DMS153 (cell line): Measurements from ENCODE around the gene P2RX6.
A peak's percentile ranks its signal among the peaks of the same experiment; 100 is the strongest.

Source experiments
- DNase-seq: peaks from one replicate; lab custom pipeline; 2025; lab: John Stamatoyannopoulos, UW

P2RX6 gene

DNA sequence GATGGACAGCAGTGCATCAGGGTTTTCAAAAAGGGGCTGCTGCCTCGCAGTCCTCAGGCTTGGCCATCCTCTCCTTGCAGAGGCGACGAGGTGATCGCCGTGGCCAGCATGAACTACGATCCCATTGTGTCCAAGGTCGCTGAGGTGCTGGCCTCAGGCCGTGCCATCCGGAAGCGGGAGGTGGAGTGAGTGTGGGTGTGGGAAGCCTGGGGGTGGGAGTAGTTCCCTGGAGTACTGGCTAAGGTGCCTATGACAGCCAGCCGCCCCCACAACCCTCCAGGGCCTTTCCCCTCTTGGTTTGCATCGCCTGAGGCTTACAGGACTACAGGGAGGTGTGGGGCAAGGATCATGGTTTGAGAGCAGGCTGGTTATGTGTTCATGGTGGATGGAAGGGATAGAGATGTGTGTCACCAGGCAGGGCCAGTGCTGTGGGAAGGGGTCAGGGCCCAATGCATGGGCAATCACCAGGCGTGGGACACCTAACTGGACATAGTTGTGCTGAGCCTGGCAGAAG, 35.0 kb upstream of the P2RX6 start:
- DNase-seq, result no peak

DNA sequence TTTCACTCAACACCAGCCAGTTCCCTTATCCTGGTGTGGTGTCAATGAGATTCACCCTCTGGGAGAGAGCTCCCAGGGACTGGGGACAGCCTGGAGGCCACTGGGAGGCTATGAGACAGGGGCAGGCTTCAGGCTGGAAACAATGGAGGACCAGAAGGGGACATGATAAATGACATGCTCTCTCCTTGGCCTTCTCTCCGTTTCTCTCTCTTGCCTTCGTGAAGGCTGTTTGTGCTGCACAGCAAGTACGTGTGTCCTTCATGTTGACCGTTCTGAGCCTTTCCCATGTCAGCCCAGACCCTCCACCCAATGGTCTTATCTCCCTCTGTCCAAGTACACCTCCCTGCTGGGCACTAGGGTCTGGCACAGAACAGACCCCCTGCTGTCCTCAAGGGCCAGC, 34.4 kb upstream of the P2RX6 start:
- DNase-seq, result no peak

DNA sequence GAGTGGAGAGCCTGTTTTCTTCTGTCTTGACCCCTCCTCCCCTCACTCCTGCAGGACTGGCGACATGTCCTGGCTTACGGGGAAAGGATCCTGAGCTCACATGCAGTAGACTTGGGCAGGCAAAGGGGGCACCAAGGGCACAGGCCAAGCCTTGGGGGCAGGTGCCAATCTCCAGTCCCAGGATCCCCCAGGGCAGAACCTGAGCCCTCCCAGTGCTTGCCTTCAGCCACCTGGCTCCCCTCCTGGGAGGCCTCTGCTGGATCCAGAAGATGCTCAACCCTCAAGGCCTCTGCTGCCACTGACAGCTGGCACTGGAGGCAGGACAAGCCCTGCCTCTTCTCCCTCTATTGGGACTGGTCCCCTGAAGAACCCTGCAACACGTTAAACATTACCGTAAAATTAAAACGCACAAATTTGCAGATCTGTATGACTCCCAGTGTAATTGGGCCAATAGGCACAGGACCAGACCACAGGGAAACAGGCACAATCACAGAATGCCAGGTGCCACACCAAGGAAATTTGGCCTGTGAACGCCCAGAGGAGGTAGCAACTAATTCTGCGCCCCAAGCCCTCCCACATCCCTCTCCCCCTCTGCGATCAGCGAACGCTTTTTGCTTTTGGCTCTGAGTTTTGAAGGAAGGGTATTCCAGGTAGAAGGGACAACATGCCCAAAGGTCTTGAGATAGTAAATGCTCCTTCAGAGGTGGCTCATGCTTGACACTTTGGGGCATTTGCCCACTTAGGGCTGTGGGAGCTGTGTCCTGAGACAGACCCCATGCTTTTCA, 33.8 kb upstream of the P2RX6 start:
- no peak for DNase-seq

DNA sequence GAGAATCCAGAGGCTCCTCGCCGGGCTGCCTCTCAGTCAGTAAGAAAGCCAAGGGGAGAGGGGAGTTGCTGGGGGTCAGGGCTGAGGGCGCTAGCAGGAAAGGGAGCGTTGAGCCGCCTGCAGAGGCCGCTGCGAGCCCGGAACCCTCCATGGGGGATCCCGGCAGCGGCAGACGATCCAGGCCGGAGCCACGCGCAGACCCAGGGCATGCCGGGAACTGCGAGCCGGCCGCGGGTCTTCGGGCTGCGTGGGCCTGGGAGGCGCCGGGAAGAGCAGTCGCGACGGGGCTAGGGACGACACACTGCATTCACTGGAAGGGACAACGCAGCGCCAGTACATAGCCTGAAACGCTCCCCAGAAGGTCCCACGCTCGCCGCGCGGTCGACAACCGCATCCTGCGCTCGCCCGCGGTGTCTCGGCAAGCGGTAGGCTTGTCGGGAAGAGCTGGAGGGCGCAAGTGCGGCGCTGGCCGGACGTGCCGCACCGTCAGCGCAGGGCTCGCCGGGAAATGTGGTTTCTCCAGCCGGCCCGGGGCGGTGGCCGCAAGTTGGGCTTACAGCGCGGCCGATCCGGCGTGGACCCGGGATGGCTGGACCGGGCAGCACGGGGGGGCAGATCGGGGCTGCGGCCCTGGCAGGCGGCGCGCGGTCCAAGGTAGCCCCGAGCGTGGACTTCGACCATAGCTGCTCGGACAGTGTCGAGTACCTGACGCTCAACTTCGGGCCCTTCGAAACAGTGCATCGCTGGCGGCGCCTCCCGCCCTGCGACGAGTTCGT, 33.0 kb upstream of the P2RX6 start, which contains the start of gene LZTR1:
Gene LZTR1, plus strand, starts transcription at position 511 of the 776 bp plus-strand sequence. Its CDS starts 75 bp downstream, at position 586.
- peak; percentile 33 for DNase-seq

DNA sequence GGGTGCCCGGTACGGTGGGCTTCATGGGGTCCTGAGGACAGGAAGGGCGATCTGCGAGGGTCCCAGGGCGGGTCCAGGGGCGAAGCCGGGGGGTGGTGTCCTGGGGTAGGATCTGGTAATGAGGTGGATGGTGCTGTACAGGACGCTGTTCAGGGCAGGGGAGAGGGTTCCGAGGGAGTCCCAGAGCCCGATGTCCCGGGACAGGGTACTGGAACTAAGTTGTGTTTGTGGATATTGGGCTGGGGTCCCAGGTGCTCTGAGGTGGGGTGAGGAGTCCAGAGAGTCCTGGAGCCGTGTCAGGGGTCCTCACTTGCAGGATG, 32.4 kb upstream of the P2RX6 start:
- no peak for DNase-seq

DNA sequence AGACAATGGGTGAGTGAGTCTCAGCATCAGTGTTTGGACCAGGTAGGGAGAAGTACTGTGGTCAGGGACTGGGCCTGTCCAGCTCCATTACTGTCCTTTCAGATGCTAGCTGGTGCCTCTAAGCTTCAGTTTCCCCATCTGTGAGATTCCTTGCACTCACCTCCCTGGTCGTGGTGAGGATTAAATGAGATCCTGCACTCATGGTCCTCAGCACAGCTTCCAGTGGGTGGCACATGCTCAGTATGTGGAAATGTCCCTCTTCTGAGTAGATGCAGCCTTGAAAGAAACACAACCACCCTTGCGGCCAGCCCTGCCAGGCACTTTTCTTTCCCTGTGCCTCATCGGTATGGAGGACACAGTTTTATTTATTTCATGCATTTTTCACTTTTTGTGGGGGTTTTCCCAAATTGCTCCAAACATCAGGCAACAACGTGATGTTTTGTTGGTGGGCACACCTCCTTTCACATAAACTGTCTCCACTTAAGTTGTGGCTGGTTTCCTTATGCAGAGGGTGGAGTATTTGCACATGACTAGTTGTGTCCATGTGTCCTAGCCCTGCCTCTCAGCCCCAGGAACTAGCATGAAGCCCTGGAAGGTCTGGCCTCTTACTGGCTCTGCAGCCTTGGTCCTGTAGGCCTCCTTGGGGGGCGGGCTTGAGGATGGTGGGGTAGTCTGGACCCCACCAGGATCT, 31.7 kb upstream of the P2RX6 start:
- no peak for DNase-seq

DNA sequence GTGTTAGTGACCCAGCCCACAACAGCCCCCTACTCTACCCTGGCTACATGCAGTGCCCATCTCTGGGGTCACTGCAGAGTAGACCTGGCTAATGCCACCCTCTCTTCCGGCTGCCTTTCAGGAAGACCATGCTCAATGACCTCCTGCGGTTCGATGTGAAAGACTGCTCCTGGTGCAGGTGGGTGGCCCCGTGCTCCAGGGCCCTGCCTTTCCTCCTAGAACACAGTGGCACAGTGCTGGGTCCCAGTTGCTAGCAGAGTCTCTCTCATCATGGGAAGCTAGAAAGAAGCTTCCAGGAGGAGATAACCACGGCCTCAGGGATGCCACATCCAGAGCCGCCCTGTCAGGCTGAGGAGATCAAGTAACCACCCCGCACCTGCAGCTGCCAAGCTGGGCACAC, 29.2 kb upstream of the P2RX6 start:
- no peak for DNase-seq

DNA sequence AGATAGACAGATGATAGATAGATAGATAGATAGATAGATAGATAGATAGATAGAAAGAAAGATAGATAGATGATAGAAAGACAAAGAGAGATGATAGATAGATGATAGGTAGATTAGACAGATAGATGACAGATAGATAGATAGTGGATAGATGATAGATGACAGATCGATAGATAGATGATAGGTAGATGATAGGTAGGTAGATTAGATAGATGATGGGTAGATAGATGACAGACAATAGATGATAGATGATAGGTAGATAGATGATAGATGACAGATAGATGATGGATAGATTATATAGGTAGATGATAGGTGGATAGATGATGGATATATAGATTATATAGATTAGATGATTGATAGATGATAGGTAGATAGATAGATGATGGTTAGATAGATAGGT, 28.6 kb upstream of the P2RX6 start:
- no peak for DNase-seq

DNA sequence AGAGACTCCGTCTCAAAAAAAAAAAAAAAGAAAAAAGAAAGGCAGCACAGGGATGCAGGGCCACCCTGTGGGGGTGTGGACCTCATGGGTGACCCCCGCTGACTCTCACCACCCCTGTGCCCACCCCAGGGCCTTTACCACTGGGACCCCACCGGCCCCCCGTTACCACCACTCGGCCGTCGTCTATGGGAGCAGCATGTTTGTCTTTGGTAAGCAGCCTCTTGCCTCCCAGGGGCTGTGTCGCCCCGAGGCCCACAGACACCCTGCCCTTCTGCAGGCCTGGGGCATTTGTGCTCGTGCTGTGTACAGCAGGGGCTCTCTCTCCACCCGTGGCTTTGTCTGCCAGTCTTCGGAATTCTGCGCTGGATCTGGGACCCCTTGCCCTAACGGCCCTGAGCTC, 27.6 kb upstream of the P2RX6 start:
- DNase-seq, result no peak

DNA sequence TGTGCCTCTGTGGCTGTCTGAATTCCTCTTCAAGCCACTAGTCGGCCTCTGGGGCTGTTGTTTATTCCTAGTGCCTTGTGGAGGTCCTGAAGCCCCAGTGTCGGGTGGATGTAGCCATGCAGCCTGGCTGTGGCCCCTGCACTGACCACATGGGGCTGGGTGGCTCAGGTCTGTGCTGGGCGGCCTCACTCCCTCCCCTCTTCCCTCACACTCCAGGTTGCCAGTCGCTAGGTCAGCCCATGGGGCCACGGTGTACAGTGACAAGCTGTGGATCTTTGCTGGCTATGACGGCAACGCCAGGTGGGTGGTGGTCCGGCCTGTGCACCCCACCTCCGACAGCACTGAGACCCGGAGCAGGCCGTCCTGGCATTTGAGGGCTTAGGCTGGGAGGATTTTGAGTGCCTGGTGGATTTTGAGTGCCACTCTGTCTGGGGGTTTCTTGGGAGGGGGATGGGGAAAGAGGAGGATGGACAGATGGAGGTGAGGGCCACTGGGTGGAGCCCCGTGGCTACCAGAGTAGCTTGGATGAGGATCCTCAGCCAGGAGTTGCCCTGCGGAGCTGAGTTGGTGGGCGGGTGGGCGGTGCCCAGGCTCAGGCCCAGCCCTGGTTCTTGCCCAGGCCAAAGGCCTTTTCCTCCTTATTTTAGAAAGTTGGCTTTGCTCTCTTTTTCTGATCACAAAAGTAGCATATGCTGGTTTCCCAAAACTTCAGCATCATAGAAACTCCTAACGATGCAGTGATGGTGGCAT, 26.2 kb upstream of the P2RX6 start:
- no peak for DNase-seq

DNA sequence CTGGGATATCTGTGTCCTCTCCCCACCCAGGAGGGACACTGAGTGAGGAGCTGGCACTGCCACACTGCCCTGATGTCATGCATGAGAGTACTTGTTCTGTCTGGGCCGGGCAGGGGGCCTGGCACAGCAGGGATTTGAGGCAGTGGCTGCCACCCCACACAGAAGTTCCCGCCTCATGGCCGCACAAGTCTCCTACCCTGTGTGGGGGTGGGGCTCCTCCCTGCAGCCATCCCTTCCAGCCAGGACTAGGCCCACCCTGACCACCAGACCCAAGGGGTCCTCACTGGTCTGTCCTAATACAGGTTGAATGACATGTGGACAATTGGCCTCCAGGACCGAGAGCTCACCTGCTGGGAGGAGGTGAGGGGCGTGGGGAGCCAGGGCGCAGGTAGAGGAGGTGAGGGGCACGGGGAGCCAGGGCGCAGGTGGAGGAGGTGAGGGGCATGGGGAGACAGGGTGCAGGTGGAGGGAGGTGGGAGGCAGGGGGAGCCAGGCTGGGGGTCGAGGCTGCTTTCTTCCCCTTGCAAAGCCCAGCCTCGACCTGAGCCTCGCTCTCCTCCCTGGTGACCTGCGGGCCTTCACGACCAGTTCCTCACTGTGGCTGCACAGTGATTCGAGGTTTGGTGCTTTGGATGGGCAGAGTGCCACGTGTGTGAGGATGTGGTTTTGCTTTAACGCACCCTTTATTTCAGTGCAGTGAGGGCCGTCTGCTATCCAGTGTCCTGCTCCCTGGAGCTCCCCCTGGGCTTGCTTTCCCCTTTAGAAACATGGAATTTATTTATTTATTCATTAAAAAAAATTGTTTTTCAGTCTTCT, 25.4 kb upstream of the P2RX6 start:
- DNase-seq, result no peak

DNA sequence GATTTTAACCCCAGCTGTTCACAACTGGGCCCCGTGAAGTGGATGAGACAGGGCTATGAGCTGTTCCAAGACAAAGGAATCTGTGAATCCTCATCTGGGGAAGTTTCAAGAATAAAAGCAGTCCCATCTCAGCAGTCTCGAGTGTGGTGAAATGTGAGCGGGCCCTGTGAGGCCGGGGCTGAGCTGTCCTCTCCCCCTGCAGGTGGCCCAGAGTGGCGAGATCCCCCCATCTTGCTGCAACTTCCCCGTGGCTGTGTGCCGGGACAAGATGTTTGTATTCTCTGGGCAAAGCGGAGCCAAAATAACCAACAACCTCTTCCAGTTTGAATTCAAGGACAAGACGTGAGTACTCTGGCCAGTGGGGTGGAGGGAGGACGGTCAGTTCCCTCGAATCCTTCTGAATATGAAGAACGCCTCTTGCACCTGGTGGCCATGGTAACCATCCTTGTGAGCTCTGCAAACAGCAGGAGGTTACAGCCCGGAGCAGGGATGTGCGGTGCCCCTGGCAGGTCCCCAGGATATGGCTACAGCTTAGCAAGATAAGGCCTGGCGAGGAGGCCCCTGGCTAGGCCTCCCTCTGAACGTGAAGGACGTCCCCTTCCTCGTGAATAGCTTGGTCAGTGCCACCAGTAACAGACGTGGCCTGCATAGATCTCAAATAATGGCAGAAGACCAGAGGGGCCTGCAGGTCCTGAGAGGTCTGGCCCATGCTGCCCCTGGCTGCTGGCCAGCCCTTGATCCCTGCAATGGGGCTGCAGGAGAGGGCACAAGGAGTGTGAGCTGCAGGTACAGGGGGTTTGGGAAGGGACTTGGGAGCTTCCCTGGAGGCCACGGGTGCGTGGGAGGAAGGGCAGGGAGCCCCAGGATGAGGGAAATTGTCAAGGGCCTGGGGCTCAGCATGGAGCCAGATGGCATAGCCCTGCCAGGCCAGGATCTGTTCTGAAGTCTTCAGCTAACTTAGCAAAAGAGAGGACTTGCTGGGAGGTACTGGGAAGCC, 24.5 kb upstream of the P2RX6 start:
- DNase-seq, result no peak

DNA sequence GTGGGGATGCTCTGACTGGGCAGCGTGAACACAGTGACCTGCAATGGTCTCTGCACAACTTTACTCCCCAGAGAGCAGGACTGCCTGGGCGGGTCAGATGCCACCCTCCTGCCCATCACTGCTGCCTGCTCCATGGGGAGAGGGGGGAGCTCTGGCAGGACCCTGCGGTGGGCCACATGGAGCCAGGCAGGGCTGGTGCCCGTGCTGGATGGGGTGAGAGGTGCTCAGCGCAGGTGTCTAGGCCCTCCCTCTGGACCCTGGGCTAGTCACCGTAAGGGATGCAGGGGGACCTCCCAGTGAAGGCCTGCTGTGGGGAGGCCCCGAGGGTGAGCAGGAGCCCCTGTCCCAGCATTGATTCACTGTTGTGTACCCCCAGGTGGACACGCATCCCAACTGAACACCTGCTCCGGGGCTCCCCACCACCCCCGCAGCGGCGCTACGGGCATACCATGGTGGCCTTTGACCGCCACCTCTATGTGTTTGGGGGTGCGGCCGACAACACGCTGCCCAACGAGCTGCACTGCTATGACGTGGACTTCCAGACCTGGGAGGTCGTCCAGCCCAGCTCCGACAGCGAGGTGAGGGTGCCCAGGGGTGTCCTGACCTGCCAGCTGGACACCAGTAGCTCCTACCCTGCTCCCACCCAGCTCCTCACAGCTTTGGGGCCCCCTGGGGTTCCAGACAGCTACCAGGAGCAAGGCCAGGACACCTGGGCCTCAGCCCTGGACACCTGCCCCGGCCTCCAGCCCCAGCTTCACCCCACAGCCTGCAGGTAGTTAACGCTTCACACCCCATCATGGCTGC, 23.5 kb upstream of the P2RX6 start:
- DNase-seq, result no peak

DNA sequence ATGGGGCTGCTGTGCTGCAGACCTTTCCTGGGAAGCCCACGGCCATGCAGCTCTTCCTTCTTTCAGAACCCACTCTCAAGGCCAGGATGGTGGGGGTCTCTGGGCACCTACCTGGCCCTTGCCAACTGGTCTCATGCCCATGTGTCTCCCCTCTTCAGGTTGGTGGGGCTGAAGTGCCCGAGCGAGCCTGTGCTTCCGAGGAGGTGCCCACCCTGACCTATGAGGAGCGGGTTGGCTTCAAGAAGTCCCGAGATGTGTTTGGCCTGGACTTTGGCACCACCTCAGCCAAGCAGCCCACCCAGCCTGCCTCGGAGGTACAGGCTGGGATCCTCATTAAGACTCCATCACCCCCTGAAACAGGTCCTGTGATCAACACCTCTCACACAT, 22.9 kb upstream of the P2RX6 start:
- no peak for DNase-seq

DNA sequence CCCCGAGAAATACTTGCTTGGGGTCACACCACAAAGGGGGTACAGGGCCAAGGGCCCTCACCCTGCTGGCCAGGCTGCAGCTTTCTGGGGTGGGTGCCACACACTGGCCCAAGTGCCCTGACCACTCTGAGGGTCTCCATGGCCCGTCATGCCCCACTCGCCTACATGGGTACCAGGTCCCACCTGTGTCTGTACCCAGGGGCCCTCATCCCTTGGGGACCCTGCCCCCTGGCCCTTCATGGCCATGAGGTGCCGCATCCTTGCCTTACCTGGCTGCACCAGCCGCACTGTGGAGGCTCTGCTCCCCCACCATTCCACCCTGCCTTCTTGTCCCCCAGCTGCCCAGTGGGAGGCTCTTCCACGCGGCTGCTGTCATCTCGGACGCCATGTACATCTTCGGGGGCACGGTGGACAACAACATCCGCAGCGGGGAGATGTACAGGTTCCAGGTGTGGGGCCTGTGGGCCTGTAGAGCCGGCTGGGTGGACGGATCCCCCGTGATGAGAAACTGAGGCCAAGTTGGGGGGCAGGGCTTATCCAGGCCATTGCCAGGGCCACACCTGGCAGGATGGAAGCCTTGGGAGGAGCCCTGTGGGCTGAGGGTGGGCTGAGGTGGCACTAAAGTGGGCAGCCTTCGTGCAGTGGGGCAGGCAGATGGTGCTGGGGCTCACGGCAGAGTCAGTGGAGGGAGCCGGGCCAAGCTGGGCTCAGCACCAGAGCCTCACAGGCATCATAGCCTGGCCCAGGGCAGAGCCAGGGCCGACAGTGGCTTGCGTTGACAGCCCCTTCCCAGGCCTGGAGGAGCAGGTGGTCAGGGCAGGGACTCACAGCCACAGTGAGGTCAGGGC, 22.3 kb upstream of the P2RX6 start:
- no peak for DNase-seq

DNA sequence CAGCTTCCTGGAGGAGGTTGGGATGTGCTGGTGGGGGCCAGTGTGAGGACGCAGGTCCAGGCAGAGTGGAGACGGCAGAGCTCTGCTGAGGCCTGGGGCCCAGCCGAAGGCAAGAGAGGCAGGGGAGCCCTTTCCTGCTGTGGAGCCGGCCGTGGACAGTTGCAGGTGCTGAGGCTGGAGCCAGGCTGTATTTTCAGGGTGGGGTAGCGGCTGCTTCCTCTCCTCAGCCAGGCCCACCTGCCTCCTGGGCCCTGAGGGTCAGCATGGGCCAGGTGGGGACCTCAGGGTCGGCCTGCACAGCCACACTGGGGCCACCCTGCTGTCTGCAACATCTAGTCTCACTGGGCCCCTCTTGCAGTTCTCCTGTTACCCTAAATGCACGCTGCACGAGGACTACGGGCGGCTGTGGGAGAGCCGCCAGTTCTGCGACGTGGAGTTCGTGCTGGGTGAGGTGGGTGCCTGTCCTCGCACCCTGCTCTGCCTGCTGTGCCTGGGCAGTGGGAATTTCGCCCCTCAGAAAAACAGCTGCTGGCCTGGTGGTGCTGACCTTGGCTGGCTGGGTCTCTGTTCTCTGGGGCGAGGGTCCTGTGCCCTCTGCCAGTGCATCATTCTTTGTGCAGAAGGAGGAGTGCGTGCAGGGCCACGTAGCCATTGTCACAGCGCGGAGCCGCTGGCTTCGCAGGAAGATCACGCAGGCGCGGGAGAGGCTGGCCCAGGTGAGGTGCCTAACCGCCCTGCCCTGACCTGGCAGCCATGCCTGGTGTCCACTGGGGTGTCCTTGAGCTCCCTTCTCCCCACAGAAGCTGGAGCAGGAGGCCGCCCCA, 21.4 kb upstream of the P2RX6 start:
- DNase-seq, result no peak
